Measurements from ENCODE around the gene IRAG1. TPM values are rescaled to one million over a fixed set of nuclear protein-coding genes. Genes with fewer than 3 reads are reported as not detected.
A peak's percentile ranks its signal among the peaks of the same experiment; 100 is the strongest.

IRAG1 gene, protein sequence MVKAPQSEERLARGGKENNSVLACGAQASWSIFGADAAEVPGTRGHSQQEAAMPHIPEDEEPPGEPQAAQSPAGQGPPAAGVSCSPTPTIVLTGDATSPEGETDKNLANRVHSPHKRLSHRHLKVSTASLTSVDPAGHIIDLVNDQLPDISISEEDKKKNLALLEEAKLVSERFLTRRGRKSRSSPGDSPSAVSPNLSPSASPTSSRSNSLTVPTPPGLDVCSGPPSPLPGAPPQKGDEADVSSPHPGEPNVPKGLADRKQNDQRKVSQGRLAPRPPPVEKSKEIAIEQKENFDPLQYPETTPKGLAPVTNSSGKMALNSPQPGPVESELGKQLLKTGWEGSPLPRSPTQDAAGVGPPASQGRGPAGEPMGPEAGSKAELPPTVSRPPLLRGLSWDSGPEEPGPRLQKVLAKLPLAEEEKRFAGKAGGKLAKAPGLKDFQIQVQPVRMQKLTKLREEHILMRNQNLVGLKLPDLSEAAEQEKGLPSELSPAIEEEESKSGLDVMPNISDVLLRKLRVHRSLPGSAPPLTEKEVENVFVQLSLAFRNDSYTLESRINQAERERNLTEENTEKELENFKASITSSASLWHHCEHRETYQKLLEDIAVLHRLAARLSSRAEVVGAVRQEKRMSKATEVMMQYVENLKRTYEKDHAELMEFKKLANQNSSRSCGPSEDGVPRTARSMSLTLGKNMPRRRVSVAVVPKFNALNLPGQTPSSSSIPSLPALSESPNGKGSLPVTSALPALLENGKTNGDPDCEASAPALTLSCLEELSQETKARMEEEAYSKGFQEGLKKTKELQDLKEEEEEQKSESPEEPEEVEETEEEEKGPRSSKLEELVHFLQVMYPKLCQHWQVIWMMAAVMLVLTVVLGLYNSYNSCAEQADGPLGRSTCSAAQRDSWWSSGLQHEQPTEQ
- total RNA-seq: 112 TPM

- peak; percentile 54 for DNase-seq (ENCODE audit: low spot score)
These were observed at the start of gene IRAG1 for GRCh38 chr11:10693509-10694081. Gene IRAG1, minus strand, starts transcription at chr11:10693755. Its CDS starts 153 bp downstream, at chr11:10693602.

DNA sequence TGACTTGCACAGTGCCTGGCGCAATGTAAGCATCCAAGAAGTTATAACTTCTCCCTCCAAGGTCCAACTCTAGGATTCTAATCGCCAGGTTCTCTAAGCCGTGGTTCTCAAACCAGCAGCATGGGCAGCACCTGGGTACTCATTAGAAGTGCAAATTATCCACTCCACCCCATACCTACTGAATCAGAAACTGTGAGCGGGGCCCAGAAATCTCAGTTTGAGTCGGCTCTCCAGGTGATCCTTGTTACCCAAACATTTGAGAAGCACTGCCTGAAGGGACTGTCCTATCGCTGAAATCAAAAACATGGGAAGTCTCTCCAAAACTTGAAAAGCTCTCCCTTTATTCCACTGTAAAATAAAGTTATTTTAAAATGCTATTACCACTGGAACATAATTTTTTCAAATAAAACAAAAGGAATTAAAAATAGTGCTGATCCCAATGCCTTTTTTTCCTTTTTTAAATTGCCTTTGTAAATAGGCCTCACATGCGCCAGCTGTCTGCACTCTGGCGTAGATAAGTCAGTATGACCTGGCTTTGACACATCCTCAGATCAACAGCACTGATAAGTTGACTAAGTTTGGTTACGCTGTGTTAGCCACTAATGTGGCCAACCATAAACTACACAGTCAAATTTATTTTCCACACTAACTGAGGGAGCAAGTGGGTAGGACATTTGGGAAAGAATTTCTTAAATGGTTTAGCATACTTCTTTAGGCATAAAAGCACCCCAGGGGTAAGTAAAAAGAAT is 49.1 kb upstream of the IRAG1 start:
- DNase-seq (ENCODE audit: low spot score): no peak

DNA sequence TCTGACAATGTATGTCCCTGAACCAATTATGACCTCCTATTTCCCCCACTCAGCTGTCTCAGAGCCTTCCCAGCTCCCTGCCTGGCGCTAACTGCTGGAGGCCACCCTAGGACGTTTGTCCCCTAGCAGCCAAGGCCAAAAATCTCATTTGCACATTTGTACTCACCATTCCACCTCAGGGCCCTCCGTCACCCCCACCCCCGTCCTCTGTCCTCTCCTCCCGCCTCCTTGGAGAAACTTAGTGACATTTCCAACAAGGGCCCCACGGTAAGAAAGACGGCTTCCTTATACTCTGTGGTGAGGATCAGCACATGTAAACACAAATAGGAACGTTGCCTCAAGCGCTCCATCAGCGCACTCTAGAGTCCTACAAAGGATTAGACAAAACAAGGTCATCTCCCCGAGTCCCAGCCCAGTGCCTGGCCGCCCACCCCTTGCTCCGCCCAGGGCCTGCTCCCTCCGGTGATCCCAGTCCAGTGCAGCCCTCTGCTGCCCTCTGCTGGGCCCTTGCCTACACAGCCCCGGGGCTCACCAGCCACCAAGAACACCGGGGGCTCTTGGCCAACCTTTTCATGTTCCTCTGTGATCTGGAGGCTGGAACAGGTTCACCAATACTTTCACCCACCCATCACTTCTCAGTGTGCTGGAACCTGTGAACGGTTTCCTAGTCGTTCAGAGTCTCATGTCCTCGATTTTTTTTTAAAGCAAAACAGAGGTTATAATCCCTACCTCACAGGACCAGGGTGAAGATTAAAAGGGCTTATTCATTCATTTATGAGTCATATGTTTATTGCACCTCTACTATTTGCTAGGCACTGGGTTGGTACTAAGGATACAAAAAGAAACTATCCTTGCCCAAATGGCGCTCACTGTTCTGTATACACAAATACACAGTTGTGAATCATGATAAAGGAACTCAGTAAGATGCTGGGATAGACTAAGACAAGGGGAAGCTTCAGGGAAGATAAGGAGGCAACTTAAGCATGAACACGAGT is 42.2 kb upstream of the IRAG1 start:
- DNase-seq (ENCODE audit: low spot score): peak; percentile 93

DNA sequence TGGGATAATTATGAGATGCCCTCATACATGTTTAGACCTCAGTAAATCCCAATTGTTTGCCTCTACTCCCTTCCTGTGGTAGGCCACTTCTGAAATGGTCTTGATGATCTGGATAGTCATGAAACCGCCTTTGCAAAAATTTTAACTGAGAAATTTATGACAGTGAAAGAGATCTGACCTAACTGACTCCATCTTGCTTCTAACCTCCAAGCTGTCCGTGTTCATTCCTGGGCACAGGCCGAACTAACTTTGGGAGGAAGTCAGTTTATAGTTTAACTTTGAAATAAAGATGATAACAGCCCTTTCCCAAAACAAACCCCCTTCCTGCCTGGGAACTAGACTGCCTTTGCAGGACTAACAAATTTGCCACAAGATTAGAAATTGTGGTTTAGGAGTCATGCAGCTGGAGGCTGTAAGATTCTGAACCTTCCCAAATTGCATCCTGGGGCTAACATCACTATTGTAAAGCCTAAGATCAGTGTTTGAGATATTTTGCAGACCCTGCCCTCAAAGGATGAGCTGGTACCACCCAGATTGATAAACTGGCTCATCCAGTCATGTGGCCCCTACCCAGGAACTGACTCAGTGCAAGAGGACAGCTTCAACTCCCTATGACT is 37.6 kb upstream of the IRAG1 start:
- no peak for DNase-seq (ENCODE audit: low spot score)

GRCh38 chr11:10730151-10730550 is 36.6 kb upstream of the IRAG1 start:
- DNase-seq (ENCODE audit: low spot score): no peak

DNA sequence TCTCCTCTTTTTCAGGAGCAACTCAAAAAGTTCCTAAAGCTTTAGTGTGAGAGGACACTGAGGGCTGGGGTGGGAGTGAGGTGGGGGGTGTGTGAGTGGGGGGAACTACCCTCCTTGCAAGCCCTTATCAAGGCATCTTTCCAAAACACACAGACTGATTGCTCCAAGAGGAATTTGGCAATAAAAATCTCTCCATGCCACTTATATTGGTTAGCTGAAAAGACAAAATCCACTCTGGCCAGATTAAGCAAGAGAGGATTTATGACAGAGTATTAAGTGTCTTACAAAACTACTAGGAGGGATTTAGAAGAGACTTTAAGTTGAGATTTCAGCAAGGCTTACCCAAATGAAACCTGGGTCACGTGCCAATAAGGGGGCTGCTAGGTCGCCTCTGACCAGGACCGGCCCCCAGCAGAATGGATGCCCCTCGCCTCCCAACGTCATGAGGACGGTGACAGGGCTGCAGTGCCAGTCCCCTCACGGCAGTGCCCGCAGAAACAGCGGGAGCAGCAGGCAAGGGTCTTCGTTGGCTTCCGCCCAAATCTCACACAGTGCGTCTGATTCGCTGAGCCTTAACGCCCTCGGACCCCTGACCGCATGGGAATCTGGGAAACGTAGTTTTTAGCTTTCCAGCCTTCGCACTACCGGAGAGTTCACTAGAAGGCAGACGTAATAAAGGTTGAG is 35.4 kb upstream of the IRAG1 start:
- DNase-seq (ENCODE audit: low spot score): no peak

DNA sequence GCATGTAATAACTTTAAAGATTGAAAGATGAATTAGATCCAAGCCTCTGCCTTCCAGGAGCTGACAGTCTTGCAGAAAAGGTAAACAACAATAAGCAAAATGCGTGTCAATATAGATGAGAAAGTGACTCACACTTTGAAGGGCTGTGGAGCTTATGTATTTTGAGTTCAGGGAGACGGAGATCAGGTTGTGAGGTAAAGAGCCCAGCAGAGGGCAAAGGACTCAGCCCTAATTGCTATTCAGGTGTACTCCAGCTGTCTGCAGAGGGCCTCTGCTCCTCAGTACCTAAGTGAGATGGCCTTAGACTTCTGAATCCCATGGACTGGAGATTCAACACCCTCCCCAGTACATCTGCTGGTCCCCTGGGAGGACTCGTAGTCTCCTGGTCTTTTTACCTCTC is 34.6 kb upstream of the IRAG1 start:
- DNase-seq (ENCODE audit: low spot score): no peak

GRCh38 chr11:10727146-10727851 is 33.7 kb upstream of the IRAG1 start:
- no peak for DNase-seq (ENCODE audit: low spot score)

GRCh38 chr11:10725907-10726253 is 32.3 kb upstream of the IRAG1 start:
- DNase-seq (ENCODE audit: low spot score): no peak

- DNase-seq (ENCODE audit: low spot score): no peak
These were observed 31.8 kb upstream of the IRAG1 start for GRCh38 chr11:10725114-10725906.

DNA sequence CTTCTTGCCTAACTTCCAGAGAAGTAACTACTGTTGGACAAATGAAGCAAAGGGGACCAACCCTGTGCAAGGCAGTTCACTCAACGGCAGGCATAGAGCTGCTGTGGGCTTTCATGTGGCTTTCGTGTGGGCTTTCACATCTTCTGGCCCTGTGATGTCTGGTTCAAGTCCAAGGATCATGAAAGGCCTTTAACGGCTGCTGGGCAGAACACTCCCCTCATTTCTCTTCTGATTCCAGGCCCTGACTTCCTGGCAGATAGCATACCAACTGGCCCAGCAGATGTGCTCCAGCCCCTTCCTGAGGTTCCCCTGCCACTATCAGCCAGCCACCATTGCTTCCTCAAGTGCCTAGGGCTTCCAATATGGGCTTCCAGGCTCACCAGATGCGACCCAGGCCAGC is 28.8 kb upstream of the IRAG1 start:
- no peak for DNase-seq (ENCODE audit: low spot score)

- DNase-seq (ENCODE audit: low spot score): no peak
These were observed 27.4 kb upstream of the IRAG1 start for GRCh38 chr11:10720881-10721376.

GRCh38 chr11:10719616-10720015 is 26.1 kb upstream of the IRAG1 start:
- no peak for DNase-seq (ENCODE audit: low spot score)

- DNase-seq (ENCODE audit: low spot score): no peak
These were observed 23.1 kb upstream of the IRAG1 start for GRCh38 chr11:10716543-10717259.

- DNase-seq (ENCODE audit: low spot score): no peak
These were observed 22.6 kb upstream of the IRAG1 start for GRCh38 chr11:10716122-10716521.

GRCh38 chr11:10715571-10715970 is 22.0 kb upstream of the IRAG1 start:
- DNase-seq (ENCODE audit: low spot score): no peak
